ENCODE results near the gene BLNK. TPM values are rescaled to one million over a fixed set of nuclear protein-coding genes. Genes with fewer than 3 reads are reported as not detected.

BLNK gene
- polyA plus RNA-seq, 3 donors: 36.9 to 59.3 (median 47.2) TPM

GRCh38 chr10:96152437-96152836, 118.9 kb downstream of the BLNK start:
- DNase-seq: no peak

Other genes starting within 250 kb of the BLNK start
- gene CCNJ, start 228.0 kb downstream of the BLNK start, polyA plus RNA-seq (ENCODE audit: insufficient read length in 3 of 3): 10 to 100 TPM; 14.0 to 18.3 (median 18.2) TPM
- 10 to 100 TPM; 32.4 to 55.3 (median 50.5) TPM for gene ZNF518A, start 141.3 kb downstream of the BLNK start, polyA plus RNA-seq (ENCODE audit: insufficient read length in 3 of 3)
- gene DNTT, start 32.9 kb upstream of the BLNK start, polyA plus RNA-seq (ENCODE audit: insufficient read length in 3 of 3): under 1 TPM in 2 of 3 donors, not detected in 1; 0.12 to 0.34 TPM
- gene OPALIN, start 87.4 kb upstream of the BLNK start, polyA plus RNA-seq (ENCODE audit: insufficient read length in 3 of 3): not detected
- gene TLL2, start 242.4 kb upstream of the BLNK start, polyA plus RNA-seq (ENCODE audit: insufficient read length in 3 of 3): 1 to 10 TPM in 2 of 3 donors, under 1 TPM in 1; 0.71 to 1.1 (median 1.1) TPM